Subcutaneous abdominal adipose tissue (tissue), 5 donors: ENCODE results near the gene ENTPD6.

Source experiments
- H3K27ac ChIP-seq: one replicate; pipeline ENCODE4 v1.7.0; 2013; ENCODE audit warnings: low read depth, mild to moderate bottlenecking, inconsistent platforms, low read length, moderate library complexity
- H3K27me3 ChIP-seq, 5 donors: one replicate each; pipeline ENCODE4 v1.7.0; 2013; ENCODE audit warnings: low read length in 5 of 5, inconsistent platforms in 1 of 5; ENCODE audit not compliant: control insufficient read depth in 5 of 5, insufficient read depth in 4 of 5
- H3K36me3 ChIP-seq, 5 donors: one replicate each; pipeline ENCODE4 v1.7.0; 2013; ENCODE audit warnings: low read length in 5 of 5; ENCODE audit not compliant: control insufficient read depth in 5 of 5, insufficient read depth in 5 of 5
- H3K4me1 ChIP-seq, 5 donors: one replicate each; pipeline ENCODE4 v1.7.0; 2013; ENCODE audit warnings: low read length in 5 of 5, mild to moderate bottlenecking in 3 of 5, moderate library complexity in 1 of 5; ENCODE audit not compliant: control insufficient read depth in 5 of 5, insufficient read depth in 5 of 5
- H3K4me3 ChIP-seq, 5 donors: one replicate each; pipeline ENCODE4 v1.7.0; 2013; ENCODE audit warnings: low read length in 5 of 5, low read depth in 1 of 5
- H3K9ac ChIP-seq, 5 donors: one replicate each; pipeline ENCODE4 v1.7.0; 2013; ENCODE audit warnings: low read length in 5 of 5, mild to moderate bottlenecking in 4 of 5, moderate library complexity in 3 of 5
- H3K9me3 ChIP-seq, 5 donors: one replicate each; pipeline ENCODE4 v1.7.0; 2013; ENCODE audit warnings: low read length in 5 of 5; ENCODE audit not compliant: control insufficient read depth in 5 of 5
- donor health status: healthy.
- donor health status: healthy.
- donor health status: healthy.
- donor health status: healthy.
- donor health status: healthy.

Gene ENTPD6

GRCh38 chr20:25187635-25188034 is 7.9 kb upstream of the ENTPD6 start:
- no peak overlapping the region for H3K27ac ChIP-seq

GRCh38 chr20:25188218-25188617 is 7.3 kb upstream of the ENTPD6 start:
- Histone ChIP-seq H3K4me3 (no peak overlapping the region), H3K36me3 (no peaks in the 10 kb centered on the region), H3K9me3 (no peaks in the 10 kb centered on the region), H3K27me3 (peaks cover 0 to 6% (median 4%) of the 10 kb centered on the region in 5 donors), H3K4me1 (peaks cover 0 to 5% (median 0%) of the 10 kb centered on the region in 5 donors), H3K27ac (no peak overlapping the region), H3K9ac (no peak overlapping the region)

More at GRCh38 chr20:25187635-25188034, 7.9 kb upstream of the ENTPD6 start:
- Histone ChIP-seq H3K4me3 (no peak overlapping the region), H3K27me3 (peaks cover 0 to 6% (median 4%) of the 10 kb centered on the region in 5 donors), H3K4me1 (peaks cover 0 to 5% (median 0%) of the 10 kb centered on the region in 5 donors), H3K9ac (no peak overlapping the region), H3K36me3 (no peaks in the 10 kb centered on the region), H3K9me3 (no peaks in the 10 kb centered on the region)

- Histone ChIP-seq H3K9ac (no peak overlapping the region), H3K27ac (no peak overlapping the region), H3K4me1 (peaks cover 0 to 15% (median 9%) of the 10 kb centered on the region in 5 donors), H3K36me3 (no peaks in the 10 kb centered on the region), H3K9me3 (no peaks in the 10 kb centered on the region), H3K27me3 (peaks cover 0 to 6% (median 4%) of the 10 kb centered on the region in 5 donors), H3K4me3 (no peak overlapping the region)
These were observed 4.5 kb upstream of the ENTPD6 start for GRCh38 chr20:25191051-25191450.

GRCh38 chr20:25191689-25192088 is 3.8 kb upstream of the ENTPD6 start:
- Histone ChIP-seq H3K4me3 (no peak overlapping the region), H3K9me3 (no peaks in the 10 kb centered on the region), H3K27ac (no peak overlapping the region), H3K9ac (no peak overlapping the region), H3K4me1 (peaks cover 2 to 21% (median 16%) of the 10 kb centered on the region in 5 donors), H3K27me3 (peaks cover 0 to 4% (median 4%) of the 10 kb centered on the region in 5 donors), H3K36me3 (no peaks in the 10 kb centered on the region)

- no peak overlapping the region for H3K4me3 ChIP-seq
- no peak overlapping the region for H3K9ac ChIP-seq
- H3K27ac ChIP-seq, result no peak overlapping the region
- peaks cover 4 to 36% (median 28%) of the 10 kb centered on the region in 5 donors for H3K4me1 ChIP-seq
- no peaks in the 10 kb centered on the region for H3K9me3 ChIP-seq
- no peaks in the 10 kb centered on the region for H3K36me3 ChIP-seq
- no peaks in the 10 kb centered on the region for H3K27me3 ChIP-seq
These were observed 1.7 kb upstream of the ENTPD6 start for GRCh38 chr20:25193843-25194242.

GRCh38 chr20:25194333-25194972 is 1.1 kb upstream of the ENTPD6 start:
- Histone ChIP-seq H3K36me3 (no peaks in the 10 kb centered on the region), H3K9me3 (no peaks in the 10 kb centered on the region), H3K27ac (no peak overlapping the region), H3K27me3 (no peaks in the 10 kb centered on the region), H3K9ac (no peak overlapping the region), H3K4me3 (peak overlapping the region in 2 of 5 donors; percentile 73 to 83), H3K4me1 (peaks cover 4 to 42% (median 30%) of the 10 kb centered on the region in 5 donors)

GRCh38 chr20:25195962-25196785 is 662 bp downstream of the ENTPD6 start:
- H3K36me3 ChIP-seq, result no peaks in the 10 kb centered on the region
- H3K9ac ChIP-seq, result peak overlapping the region; percentile 63 to 96 (median 84)
- no peaks in the 10 kb centered on the region for H3K9me3 ChIP-seq
- H3K27ac ChIP-seq, result peak overlapping the region; percentile 79
- peak overlapping the region; percentile 73 to 84 (median 83) for H3K4me3 ChIP-seq
- H3K4me1 ChIP-seq, result peaks cover 4 to 38% (median 30%) of the 10 kb centered on the region in 5 donors
- no peaks in the 10 kb centered on the region for H3K27me3 ChIP-seq

- Histone ChIP-seq H3K27ac (no peak overlapping the region), H3K9ac (peak overlapping the region; percentile 63 to 96 (median 84)), H3K9me3 (no peaks in the 10 kb centered on the region)
These were observed 1.2 kb downstream of the ENTPD6 start for GRCh38 chr20:25196786-25197120.

GRCh38 chr20:25197183-25197869 is 1.8 kb downstream of the ENTPD6 start:
- H3K27me3 ChIP-seq, result no peaks in the 10 kb centered on the region
- H3K4me3 ChIP-seq, result peak overlapping the region in 1 of 5 donors; percentile 73
- no peaks in the 10 kb centered on the region for H3K9me3 ChIP-seq
- peak overlapping the region in 2 of 5 donors; percentile 82 to 96 for H3K9ac ChIP-seq
- H3K36me3 ChIP-seq, result no peaks in the 10 kb centered on the region
- H3K27ac ChIP-seq, result no peak overlapping the region
- peaks cover 4 to 38% (median 30%) of the 10 kb centered on the region in 5 donors for H3K4me1 ChIP-seq

More at GRCh38 chr20:25196786-25197120, 1.2 kb downstream of the ENTPD6 start:
- Histone ChIP-seq H3K36me3 (no peaks in the 10 kb centered on the region), H3K4me3 (peak overlapping the region; percentile 73 to 84 (median 83)), H3K4me1 (peaks cover 4 to 38% (median 30%) of the 10 kb centered on the region in 5 donors), H3K27me3 (no peaks in the 10 kb centered on the region)

- Histone ChIP-seq H3K27me3 (no peaks in the 10 kb centered on the region), H3K4me1 (peaks cover 4 to 38% (median 30%) of the 10 kb centered on the region in 5 donors), H3K36me3 (no peaks in the 10 kb centered on the region), H3K9me3 (no peaks in the 10 kb centered on the region), H3K9ac (no peak overlapping the region), H3K4me3 (no peak overlapping the region), H3K27ac (no peak overlapping the region)
These were observed 2.3 kb downstream of the ENTPD6 start for GRCh38 chr20:25197870-25198190.
